MM.1S (cell line): Measurements from ENCODE around the gene SETX.

Experiments used
- EZH2 ChIP-seq: fragments of 300-600 bp; sonication (generic); optimal IDR thresholded peaks from 2 replicates; pipeline ENCODE3; 2017; ENCODE audit warnings: low read depth, mild to moderate bottlenecking, antibody characterized with exemption, low read length, mixed read lengths
- EZH2phosphoT487 ChIP-seq: fragments of 300-600 bp; sonication (generic); IDR thresholded peaks from 2 replicates; pipeline ENCODE4 v1.6.1; 2018; ENCODE audit warnings: antibody characterized with exemption, low read length
- TF ChIP-seq, protein P1 (sequence below): fragments of 300-600 bp; sonication (generic); IDR thresholded peaks from 2 replicates; pipeline ENCODE4 v1.5.1; 2016; ENCODE audit warnings: antibody characterized with exemption, low read length, mixed read lengths

DNA sequence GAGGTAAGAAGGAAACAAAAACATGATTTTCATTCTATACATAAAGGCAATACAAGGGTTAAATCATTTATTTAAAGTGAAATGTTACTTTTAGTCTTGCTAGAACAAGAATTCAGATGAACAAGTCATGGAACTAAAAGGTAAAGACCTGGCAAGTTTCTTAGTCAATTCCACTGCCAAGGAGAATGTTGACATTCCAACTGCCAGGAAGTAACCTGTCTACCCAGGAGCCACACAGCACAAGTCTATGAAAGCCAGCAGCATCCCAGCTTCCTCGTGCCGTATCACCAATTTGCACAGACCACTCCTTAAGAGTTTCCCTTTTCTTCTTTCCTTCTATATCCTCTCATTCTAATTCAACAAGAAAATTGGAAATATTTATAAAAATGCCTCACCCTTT, 79.9 kb downstream of the SETX start:
- TF ChIP-seq, protein P1, sequence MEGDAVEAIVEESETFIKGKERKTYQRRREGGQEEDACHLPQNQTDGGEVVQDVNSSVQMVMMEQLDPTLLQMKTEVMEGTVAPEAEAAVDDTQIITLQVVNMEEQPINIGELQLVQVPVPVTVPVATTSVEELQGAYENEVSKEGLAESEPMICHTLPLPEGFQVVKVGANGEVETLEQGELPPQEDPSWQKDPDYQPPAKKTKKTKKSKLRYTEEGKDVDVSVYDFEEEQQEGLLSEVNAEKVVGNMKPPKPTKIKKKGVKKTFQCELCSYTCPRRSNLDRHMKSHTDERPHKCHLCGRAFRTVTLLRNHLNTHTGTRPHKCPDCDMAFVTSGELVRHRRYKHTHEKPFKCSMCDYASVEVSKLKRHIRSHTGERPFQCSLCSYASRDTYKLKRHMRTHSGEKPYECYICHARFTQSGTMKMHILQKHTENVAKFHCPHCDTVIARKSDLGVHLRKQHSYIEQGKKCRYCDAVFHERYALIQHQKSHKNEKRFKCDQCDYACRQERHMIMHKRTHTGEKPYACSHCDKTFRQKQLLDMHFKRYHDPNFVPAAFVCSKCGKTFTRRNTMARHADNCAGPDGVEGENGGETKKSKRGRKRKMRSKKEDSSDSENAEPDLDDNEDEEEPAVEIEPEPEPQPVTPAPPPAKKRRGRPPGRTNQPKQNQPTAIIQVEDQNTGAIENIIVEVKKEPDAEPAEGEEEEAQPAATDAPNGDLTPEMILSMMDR: no peak
- no peak for TF ChIP-seq EZH2phosphoT487
- TF ChIP-seq EZH2: no peak
